A549 (cell line): ENCODE results near the gene GMCL2.

Experiments
- JUN ChIP-seq, 2 experiments: fragments of >200 bp; sonication (Bioruptor Twin); formaldehyde crosslinking; IDR thresholded peaks; 2 replicates in 1 of 2; 3 replicates in 1 of 2; pipeline ENCODE4 v1.6.1; 2016 to 2017
- TF ChIP-seq, protein P1 (sequence below): fragments of >200 bp; sonication (Bioruptor Twin); formaldehyde crosslinking; IDR thresholded peaks from 3 replicates; pipeline ENCODE4 v1.5.1; 2016

DNA sequence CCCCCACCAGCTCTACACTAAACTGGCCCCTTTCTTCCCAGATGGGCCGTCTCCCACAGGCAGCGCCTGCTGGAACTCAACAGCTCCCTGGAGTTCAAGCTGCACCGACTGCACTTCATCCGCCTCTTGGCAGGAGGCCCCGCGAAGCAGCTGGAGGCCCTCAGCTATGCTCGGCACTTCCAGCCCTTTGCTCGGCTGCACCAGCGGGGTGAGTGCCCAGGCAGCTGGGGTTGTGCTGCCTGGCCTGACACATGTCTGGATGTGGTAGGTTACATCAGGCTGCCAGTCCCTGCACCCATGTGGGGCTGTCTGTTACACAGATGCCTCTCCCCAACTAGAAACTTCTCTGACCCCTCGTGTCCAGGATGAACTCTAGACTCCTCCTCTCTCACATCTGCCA, 43.3 kb downstream of the GMCL2 start:
- TF ChIP-seq, protein P1, sequence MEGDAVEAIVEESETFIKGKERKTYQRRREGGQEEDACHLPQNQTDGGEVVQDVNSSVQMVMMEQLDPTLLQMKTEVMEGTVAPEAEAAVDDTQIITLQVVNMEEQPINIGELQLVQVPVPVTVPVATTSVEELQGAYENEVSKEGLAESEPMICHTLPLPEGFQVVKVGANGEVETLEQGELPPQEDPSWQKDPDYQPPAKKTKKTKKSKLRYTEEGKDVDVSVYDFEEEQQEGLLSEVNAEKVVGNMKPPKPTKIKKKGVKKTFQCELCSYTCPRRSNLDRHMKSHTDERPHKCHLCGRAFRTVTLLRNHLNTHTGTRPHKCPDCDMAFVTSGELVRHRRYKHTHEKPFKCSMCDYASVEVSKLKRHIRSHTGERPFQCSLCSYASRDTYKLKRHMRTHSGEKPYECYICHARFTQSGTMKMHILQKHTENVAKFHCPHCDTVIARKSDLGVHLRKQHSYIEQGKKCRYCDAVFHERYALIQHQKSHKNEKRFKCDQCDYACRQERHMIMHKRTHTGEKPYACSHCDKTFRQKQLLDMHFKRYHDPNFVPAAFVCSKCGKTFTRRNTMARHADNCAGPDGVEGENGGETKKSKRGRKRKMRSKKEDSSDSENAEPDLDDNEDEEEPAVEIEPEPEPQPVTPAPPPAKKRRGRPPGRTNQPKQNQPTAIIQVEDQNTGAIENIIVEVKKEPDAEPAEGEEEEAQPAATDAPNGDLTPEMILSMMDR = no peak
- TF ChIP-seq JUN (IDR thresholded peaks at IDR 0.05) = no peak
